GM23338 (cell line): ENCODE data around the gene NINL. TPM values are rescaled to one million over a fixed set of nuclear protein-coding genes. Genes with fewer than 3 reads are reported as not detected.

Experiments
- ATAC-seq: fragments of 200-7000 bp; cut with Tn5 transposase; 3 replicates; pipeline ENCODE4 v1.9.1; 2020
- DNase-seq: peaks from one replicate; pipeline ENCODE4 v3.0.0-alpha.2; 2015; ENCODE audit warnings: low spot score
- H2AFZ ChIP-seq: fragments of 200-600 bp; sonication (generic); 2 replicates; pipeline ENCODE4 v1.8.0; 2016; ENCODE audit warnings: antibody characterized with exemption, mild to moderate bottlenecking, moderate library complexity
- H3F3A ChIP-seq: fragments of 200-600 bp; sonication (generic); replicated peaks from 2 replicates; pipeline ENCODE4 v1.8.0; 2017; ENCODE audit warnings: antibody characterized with exemption, mixed run types, low read depth
- H3K27ac ChIP-seq: fragments of 200-600 bp; sonication (generic); 2 replicates; pipeline ENCODE4 v1.6.1; 2016; ENCODE audit warnings: low read depth
- H3K27me3 ChIP-seq: fragments of 200-600 bp; sonication (generic); 2 replicates; pipeline ENCODE4 v1.8.0; 2016; ENCODE audit warnings: mild to moderate bottlenecking, mixed run types, moderate library complexity; ENCODE audit not compliant: insufficient read depth
- H3K36me3 ChIP-seq: fragments of 200-600 bp; sonication (generic); 2 replicates; pipeline ENCODE4 v1.8.0; 2016; ENCODE audit warnings: mild to moderate bottlenecking; ENCODE audit not compliant: insufficient read depth
- H3K4me1 ChIP-seq: fragments of 200-600 bp; sonication (generic); 2 replicates; pipeline ENCODE4 v1.8.0; 2016; ENCODE audit warnings: mild to moderate bottlenecking, moderate library complexity; ENCODE audit not compliant: insufficient read depth
- H3K4me2 ChIP-seq: fragments of 200-600 bp; sonication (generic); 2 replicates; pipeline ENCODE4 v1.7.1; 2017; ENCODE audit warnings: mixed run types
- H3K4me3 ChIP-seq: fragments of 200-600 bp; sonication (generic); 2 replicates; pipeline ENCODE4 v1.6.1; 2016; ENCODE audit warnings: mixed run types
- H3K79me2 ChIP-seq: fragments of 200-600 bp; sonication (generic); replicated peaks from 2 replicates; pipeline ENCODE4 v1.8.0; 2017; ENCODE audit warnings: mild to moderate bottlenecking; ENCODE audit not compliant: insufficient read depth
- H3K9me2 ChIP-seq: fragments of 200-600 bp; sonication (generic); 2 replicates; pipeline ENCODE4 v1.8.0; 2017; ENCODE audit not compliant: insufficient read depth
- H4K20me1 ChIP-seq: fragments of 200-600 bp; sonication (generic); replicated peaks from 2 replicates; pipeline ENCODE4 v1.8.0; 2017; ENCODE audit warnings: mild to moderate bottlenecking; ENCODE audit not compliant: insufficient read depth
- H3K27ac Mint-ChIP-seq: 2 replicates; pipeline ENCODE4 v1.8.0; 2020; ENCODE audit warnings: inconsistent platforms, mild to moderate bottlenecking, moderate library complexity, mixed read lengths
- H3K27me3 Mint-ChIP-seq: 3 replicates; pipeline ENCODE4 v1.8.0; 2022; ENCODE audit warnings: low read depth, mild to moderate bottlenecking, moderate library complexity, mixed read lengths, inconsistent platforms; ENCODE audit not compliant: insufficient read depth, poor library complexity
- H3K36me3 Mint-ChIP-seq: 3 replicates; pipeline ENCODE4 v1.8.0; 2021; ENCODE audit warnings: low read depth, mild to moderate bottlenecking, inconsistent platforms, moderate library complexity, mixed read lengths
- H3K4me1 Mint-ChIP-seq: 3 replicates; pipeline ENCODE4 v1.8.0; 2020; ENCODE audit warnings: mild to moderate bottlenecking, inconsistent platforms, mixed read lengths
- H3K4me3 Mint-ChIP-seq: 3 replicates; pipeline ENCODE4 v1.8.0; 2021; ENCODE audit warnings: moderate library complexity, mild to moderate bottlenecking, inconsistent platforms, mixed read lengths
- H3K9me3 Mint-ChIP-seq: 3 replicates; pipeline ENCODE4 v1.8.0; 2020; ENCODE audit warnings: moderate library complexity, mild to moderate bottlenecking, inconsistent platforms, mixed read lengths
- CREB1 ChIP-seq: fragments of 250-450 bp; sonication (Bioruptor Pico); IDR thresholded peaks from 2 replicates; pipeline ENCODE4 v1.5.0; 2020; ENCODE audit warnings: low read depth, mild to moderate bottlenecking, moderate library complexity
- EZH2 ChIP-seq: fragments of 200-600 bp; sonication (generic); IDR thresholded peaks from one replicate; pipeline ENCODE4 v1.8.0; 2017; ENCODE audit warnings: antibody characterized with exemption, mild to moderate bottlenecking, low read depth; ENCODE audit not compliant: unreplicated experiment
- EZH2phosphoT487 ChIP-seq: fragments of 200-600 bp; sonication (generic); IDR thresholded peaks from one replicate; pipeline ENCODE4 v1.8.1; 2018; ENCODE audit warnings: antibody characterized with exemption; ENCODE audit not compliant: unreplicated experiment
- JUNB ChIP-seq: IDR thresholded peaks from one replicate; pipeline ENCODE4 v1.6.1; 2016; ENCODE audit warnings: antibody characterized with exemption; ENCODE audit not compliant: unreplicated experiment
- NANOG ChIP-seq: IDR thresholded peaks from 2 replicates; pipeline ENCODE4 v1.6.1; 2016; ENCODE audit warnings: antibody characterized with exemption, borderline replicate concordance
- POLR2AphosphoS5 ChIP-seq: IDR thresholded peaks from 2 replicates; pipeline ENCODE4 v1.6.1; 2016; ENCODE audit warnings: antibody characterized with exemption, low read depth
- STAT1 ChIP-seq: IDR thresholded peaks from one replicate; pipeline ENCODE4 v1.6.1; 2016; ENCODE audit warnings: antibody characterized with exemption; ENCODE audit not compliant: unreplicated experiment
- ZNF114 ChIP-seq: fragments of 250-450 bp; sonication (Bioruptor Pico); IDR thresholded peaks from 2 replicates; pipeline ENCODE4 v1.5.0; 2020; ENCODE audit warnings: mild to moderate bottlenecking, moderate library complexity
- ZNF331 ChIP-seq: fragments of 250-450 bp; sonication (Bioruptor Pico); IDR thresholded peaks from 2 replicates; pipeline ENCODE4 v1.5.0; 2020; ENCODE audit warnings: low read depth, mild to moderate bottlenecking, moderate library complexity
- polyA plus RNA-seq: library from polyadenylated mRNA; unstranded; fragments of >200 nt; fragmentation: Nextera tagmentation; extraction: Ambion mirVana; gene quantifications from 2 replicates; pipeline ENCODE4 v1.2.1, GENCODE V29; 2016
- total RNA-seq: library from RNA; depleted of rRNA; stranded (reverse); fragments of >200 nt; shearing (Covaris generic); gene quantifications from 2 replicates; pipeline ENCODE4 v1.2.3, GENCODE V29; 2014
- TF ChIP-seq, protein P1 (sequence below): IDR thresholded peaks from one replicate; pipeline ENCODE4 v1.6.1; 2018; ENCODE audit warnings: antibody characterized with exemption; ENCODE audit not compliant: unreplicated experiment
- TF ChIP-seq, protein P2 (sequence below): IDR thresholded peaks from 2 replicates; pipeline ENCODE4 v1.6.1; 2016; ENCODE audit warnings: antibody characterized with exemption
- TF ChIP-seq, protein P3 (sequence below): fragments of 250-450 bp; sonication (Bioruptor Pico); IDR thresholded peaks from 2 replicates; pipeline ENCODE4 v1.5.0; 2020; ENCODE audit warnings: mild to moderate bottlenecking, moderate library complexity
- TF ChIP-seq, protein P4 (sequence below), 2 experiments: fragments of 200-600 bp in 1 of 2; sonication (generic) in 1 of 2; conservative IDR thresholded peaks; 2 replicates each; pipeline versions ENCODE4 v1.5.1 to v1.6.1; 2016 to 2017; ENCODE audit warnings: antibody characterized with exemption in 2 of 2, low read depth in 2 of 2, mild to moderate bottlenecking in 2 of 2, moderate library complexity in 1 of 2

The NINL gene
- total and polyA plus RNA-seq, 2 experiments from 2014 or later = 18.0 to 31.2 TPM

DNA sequence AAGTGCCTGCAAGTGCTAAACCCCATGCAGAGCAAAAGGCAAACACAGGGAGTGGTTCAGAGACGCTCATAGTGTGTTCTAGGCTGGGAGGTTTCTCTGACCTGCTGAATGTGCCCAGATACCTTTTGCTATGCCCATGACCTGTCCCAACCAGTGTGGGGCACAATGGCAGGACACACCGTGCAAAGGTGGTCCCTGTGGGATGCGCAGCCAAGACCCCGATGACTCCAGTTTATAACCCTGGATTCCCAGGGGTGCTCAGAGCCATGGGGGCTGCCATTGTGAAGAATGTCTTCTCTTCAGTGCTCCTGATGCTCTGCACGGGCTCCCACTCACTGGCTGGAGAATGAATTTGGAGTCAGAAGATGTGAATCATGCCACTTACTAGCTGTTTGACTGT is 2.2 kb upstream of the NINL start:
- H3K27me3 Mint-ChIP-seq = peaks cover 5% of the 10 kb centered on the region
- Histone ChIP-seq H3K4me2 (no peak overlapping the region), H3K4me1 (0 out of 2 replicates have a peak, but pooled peaks cover 3% of the 10 kb centered on the region), H3K79me2 (peaks cover 22% of the 10 kb centered on the region), H4K20me1 (peaks cover under 1% of the 10 kb centered on the region; the same call in 1 of the 2 replicates), H2AFZ (no peak overlapping the region), H3K4me3 (no peak overlapping the region), H3F3A (0 out of 2 replicates have a peak, but pooled peaks cover 9% of the 10 kb centered on the region), H3K27me3 (no peaks in the 10 kb centered on the region), H3K9me2 (peaks cover 6% of the 10 kb centered on the region; the same call in 1 of the 2 replicates), H3K36me3 (0 out of 2 replicates have a peak, but pooled peaks cover 3% of the 10 kb centered on the region), H3K27ac (no peak overlapping the region)
- peaks cover 19% of the 10 kb centered on the region for H3K36me3 Mint-ChIP-seq
- H3K9me3 Mint-ChIP-seq = no peaks in the 10 kb centered on the region
- no peak overlapping the region for H3K27ac Mint-ChIP-seq
- peaks cover 16% of the 10 kb centered on the region for H3K4me1 Mint-ChIP-seq
- no peak for DNase-seq
- TF ChIP-seq ZNF331 (CRISPR knock-in tag) (no peak), CREB1 (CRISPR knock-in tag) (no peak), EZH2 (no peak), EZH2phosphoT487 (no peak), NANOG (no peak), ZNF114 (CRISPR knock-in tag) (no peak), STAT1 (no peak), JUNB (no peak), POLR2AphosphoS5 (no peak)
- TF ChIP-seq, protein P1, sequence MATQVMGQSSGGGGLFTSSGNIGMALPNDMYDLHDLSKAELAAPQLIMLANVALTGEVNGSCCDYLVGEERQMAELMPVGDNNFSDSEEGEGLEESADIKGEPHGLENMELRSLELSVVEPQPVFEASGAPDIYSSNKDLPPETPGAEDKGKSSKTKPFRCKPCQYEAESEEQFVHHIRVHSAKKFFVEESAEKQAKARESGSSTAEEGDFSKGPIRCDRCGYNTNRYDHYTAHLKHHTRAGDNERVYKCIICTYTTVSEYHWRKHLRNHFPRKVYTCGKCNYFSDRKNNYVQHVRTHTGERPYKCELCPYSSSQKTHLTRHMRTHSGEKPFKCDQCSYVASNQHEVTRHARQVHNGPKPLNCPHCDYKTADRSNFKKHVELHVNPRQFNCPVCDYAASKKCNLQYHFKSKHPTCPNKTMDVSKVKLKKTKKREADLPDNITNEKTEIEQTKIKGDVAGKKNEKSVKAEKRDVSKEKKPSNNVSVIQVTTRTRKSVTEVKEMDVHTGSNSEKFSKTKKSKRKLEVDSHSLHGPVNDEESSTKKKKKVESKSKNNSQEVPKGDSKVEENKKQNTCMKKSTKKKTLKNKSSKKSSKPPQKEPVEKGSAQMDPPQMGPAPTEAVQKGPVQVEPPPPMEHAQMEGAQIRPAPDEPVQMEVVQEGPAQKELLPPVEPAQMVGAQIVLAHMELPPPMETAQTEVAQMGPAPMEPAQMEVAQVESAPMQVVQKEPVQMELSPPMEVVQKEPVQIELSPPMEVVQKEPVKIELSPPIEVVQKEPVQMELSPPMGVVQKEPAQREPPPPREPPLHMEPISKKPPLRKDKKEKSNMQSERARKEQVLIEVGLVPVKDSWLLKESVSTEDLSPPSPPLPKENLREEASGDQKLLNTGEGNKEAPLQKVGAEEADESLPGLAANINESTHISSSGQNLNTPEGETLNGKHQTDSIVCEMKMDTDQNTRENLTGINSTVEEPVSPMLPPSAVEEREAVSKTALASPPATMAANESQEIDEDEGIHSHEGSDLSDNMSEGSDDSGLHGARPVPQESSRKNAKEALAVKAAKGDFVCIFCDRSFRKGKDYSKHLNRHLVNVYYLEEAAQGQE = no peak
- TF ChIP-seq, protein P2, sequence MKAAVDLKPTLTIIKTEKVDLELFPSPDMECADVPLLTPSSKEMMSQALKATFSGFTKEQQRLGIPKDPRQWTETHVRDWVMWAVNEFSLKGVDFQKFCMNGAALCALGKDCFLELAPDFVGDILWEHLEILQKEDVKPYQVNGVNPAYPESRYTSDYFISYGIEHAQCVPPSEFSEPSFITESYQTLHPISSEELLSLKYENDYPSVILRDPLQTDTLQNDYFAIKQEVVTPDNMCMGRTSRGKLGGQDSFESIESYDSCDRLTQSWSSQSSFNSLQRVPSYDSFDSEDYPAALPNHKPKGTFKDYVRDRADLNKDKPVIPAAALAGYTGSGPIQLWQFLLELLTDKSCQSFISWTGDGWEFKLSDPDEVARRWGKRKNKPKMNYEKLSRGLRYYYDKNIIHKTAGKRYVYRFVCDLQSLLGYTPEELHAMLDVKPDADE = no peak
- TF ChIP-seq, protein P3, sequence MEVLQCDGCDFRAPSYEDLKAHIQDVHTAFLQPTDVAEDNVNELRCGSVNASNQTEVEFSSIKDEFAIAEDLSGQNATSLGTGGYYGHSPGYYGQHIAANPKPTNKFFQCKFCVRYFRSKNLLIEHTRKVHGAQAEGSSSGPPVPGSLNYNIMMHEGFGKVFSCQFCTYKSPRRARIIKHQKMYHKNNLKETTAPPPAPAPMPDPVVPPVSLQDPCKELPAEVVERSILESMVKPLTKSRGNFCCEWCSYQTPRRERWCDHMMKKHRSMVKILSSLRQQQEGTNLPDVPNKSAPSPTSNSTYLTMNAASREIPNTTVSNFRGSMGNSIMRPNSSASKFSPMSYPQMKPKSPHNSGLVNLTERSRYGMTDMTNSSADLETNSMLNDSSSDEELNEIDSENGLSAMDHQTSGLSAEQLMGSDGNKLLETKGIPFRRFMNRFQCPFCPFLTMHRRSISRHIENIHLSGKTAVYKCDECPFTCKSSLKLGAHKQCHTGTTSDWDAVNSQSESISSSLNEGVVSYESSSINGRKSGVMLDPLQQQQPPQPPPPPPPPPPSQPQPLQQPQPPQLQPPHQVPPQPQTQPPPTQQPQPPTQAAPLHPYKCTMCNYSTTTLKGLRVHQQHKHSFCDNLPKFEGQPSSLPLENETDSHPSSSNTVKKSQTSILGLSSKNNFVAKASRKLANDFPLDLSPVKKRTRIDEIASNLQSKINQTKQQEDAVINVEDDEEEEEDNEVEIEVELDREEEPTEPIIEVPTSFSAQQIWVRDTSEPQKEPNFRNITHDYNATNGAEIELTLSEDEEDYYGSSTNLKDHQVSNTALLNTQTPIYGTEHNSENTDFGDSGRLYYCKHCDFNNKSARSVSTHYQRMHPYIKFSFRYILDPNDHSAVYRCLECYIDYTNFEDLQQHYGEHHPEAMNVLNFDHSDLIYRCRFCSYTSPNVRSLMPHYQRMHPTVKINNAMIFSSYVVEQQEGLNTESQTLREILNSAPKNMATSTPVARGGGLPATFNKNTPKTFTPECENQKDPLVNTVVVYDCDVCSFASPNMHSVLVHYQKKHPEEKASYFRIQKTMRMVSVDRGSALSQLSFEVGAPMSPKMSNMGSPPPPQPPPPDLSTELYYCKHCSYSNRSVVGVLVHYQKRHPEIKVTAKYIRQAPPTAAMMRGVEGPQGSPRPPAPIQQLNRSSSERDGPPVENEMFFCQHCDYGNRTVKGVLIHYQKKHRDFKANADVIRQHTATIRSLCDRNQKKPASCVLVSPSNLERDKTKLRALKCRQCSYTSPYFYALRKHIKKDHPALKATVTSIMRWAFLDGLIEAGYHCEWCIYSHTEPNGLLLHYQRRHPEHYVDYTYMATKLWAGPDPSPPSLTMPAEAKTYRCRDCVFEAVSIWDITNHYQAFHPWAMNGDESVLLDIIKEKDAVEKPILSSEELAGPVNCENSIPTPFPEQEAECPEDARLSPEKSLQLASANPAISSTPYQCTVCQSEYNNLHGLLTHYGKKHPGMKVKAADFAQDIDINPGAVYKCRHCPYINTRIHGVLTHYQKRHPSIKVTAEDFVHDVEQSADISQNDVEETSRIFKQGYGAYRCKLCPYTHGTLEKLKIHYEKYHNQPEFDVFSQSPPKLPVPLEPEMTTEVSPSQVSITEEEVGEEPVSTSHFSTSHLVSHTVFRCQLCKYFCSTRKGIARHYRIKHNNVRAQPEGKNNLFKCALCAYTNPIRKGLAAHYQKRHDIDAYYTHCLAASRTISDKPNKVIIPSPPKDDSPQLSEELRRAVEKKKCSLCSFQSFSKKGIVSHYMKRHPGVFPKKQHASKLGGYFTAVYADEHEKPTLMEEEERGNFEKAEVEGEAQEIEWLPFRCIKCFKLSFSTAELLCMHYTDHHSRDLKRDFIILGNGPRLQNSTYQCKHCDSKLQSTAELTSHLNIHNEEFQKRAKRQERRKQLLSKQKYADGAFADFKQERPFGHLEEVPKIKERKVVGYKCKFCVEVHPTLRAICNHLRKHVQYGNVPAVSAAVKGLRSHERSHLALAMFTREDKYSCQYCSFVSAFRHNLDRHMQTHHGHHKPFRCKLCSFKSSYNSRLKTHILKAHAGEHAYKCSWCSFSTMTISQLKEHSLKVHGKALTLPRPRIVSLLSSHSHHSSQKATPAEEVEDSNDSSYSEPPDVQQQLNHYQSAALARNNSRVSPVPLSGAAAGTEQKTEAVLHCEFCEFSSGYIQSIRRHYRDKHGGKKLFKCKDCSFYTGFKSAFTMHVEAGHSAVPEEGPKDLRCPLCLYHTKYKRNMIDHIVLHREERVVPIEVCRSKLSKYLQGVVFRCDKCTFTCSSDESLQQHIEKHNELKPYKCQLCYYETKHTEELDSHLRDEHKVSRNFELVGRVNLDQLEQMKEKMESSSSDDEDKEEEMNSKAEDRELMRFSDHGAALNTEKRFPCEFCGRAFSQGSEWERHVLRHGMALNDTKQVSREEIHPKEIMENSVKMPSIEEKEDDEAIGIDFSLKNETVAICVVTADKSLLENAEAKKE = no peak
- TF ChIP-seq, protein P4, sequence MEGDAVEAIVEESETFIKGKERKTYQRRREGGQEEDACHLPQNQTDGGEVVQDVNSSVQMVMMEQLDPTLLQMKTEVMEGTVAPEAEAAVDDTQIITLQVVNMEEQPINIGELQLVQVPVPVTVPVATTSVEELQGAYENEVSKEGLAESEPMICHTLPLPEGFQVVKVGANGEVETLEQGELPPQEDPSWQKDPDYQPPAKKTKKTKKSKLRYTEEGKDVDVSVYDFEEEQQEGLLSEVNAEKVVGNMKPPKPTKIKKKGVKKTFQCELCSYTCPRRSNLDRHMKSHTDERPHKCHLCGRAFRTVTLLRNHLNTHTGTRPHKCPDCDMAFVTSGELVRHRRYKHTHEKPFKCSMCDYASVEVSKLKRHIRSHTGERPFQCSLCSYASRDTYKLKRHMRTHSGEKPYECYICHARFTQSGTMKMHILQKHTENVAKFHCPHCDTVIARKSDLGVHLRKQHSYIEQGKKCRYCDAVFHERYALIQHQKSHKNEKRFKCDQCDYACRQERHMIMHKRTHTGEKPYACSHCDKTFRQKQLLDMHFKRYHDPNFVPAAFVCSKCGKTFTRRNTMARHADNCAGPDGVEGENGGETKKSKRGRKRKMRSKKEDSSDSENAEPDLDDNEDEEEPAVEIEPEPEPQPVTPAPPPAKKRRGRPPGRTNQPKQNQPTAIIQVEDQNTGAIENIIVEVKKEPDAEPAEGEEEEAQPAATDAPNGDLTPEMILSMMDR (conservative IDR thresholded peaks at IDR 0.05; ENCODE audit: low read depth in 2 of 2) = no peak
- H3K4me3 Mint-ChIP-seq = no peak overlapping the region
- no peak for ATAC-seq
